ENCODE measurements around the gene KIAA0040. TPM values are rescaled to one million over a fixed set of nuclear protein-coding genes. Genes with fewer than 3 reads are reported as not detected.

The KIAA0040 gene
- total RNA-seq (10 to 100 TPM; 33.0 to 60.0 (median 50.5) TPM), total RNA-seq (25.9 to 105 (median 46.6) reads per million in 29 experiments)
- 62.6 TPM for total RNA-seq (2013)

DNA sequence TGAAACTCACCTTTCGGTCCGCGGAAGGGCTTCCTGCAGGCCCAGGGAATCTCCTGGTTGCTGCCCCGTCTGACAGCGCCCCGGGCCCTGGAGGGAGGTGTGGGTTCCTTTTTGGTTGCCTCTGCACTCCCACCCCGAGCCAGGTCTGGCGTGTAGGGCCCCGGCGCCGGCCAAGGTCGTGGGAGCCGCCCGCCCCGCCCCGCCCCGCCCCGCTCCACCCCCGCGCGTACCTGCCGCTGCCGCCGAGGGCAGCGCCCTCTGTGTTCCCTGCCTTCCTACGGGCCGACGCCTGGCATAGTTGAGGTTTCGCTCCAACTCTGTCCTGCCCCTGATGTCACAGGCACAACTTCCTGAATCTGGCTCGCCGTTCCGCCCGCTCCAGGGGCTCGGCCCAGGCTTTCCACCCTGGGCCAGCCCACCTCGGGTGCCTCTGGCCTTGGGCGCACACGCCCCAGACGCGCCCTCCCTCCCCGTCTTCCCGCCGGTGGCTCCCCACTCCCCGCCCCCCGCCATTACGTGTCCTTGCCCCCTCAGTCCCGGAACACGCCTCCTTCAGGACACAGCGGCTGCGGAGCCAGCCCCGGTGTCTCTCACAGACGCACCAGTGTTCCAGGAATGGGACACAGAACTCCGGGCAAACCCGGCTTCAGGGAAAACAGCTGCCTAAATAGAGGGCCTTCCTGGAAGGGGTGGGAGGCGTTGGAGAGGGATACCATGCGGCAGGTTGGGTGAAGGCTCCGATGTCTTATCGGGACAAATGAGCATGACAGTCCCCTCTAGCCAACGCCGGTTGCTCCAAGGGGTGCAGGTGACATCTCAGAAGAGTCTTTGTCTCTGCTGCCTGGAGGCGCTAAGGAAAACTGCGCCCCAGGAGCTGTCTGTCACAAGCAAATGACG is at the start of gene KIAA0040:
Gene KIAA0040, minus strand, starts transcription at position 147 of the 897 bp plus-strand sequence. CDS start 31,763 bp downstream, outside the sequence.
- H3K4me3 Mint-ChIP-seq = peak within 1 kb of the TSS; percentile 86 to 98 (median 96)
- no peaks in the 10 kb centered on the region for H3K9me3 ChIP-seq
- peak within 1 kb of the TSS; percentile 61 for H3K27ac ChIP-seq (ENCODE audit: low read length)
- no peaks in the 10 kb centered on the region for H3K27me3 Mint-ChIP-seq
- no peaks in the 10 kb centered on the region for H3K9me3 Mint-ChIP-seq
- ChIA-PET CTCF (interaction anchor here (0.6 to 2.2 kb wide), 9 partner anchors 10 to 194 kb away, joined by 3 to 19 read pairs (median 4); no protein-coding TSS in a partner anchor), POLR2A (interaction anchor here in 1 of 2 donors (0.9 to 1.2 kb wide), 2 partner anchors 16 to 17 kb away, joined by 3 to 4 read pairs; no protein-coding TSS in a partner anchor)
- WGBS (ENCODE audit: insufficient coverage) = 11% methylated on average over 51 of the region's 62 CpGs
- peak within 1 kb of the TSS; percentile 88 to 95 for H3K27ac Mint-ChIP-seq
- peaks cover 34 to 47% of the 10 kb centered on the region in 2 experiments for H3K4me1 ChIP-seq (ENCODE audit: control insufficient read depth in 1 of 2, extremely low read depth in 1 of 2, insufficient read depth in 2 of 2, low read length in 2 of 2)
- ATAC-seq (replicated peaks in 1 of 4) = peak; percentile 61 to 71 (median 66)
- H3K36me3 ChIP-seq (ENCODE audit: control insufficient read depth in 2 of 2, extremely low read depth in 1 of 2, insufficient read depth in 1 of 2, low read length in 1 of 2) = peaks cover 0 to 6% of the 10 kb centered on the region in 2 donors
- DNase-seq = peak in 32 of 35 experiments; percentile 8 to 74 (median 34)
- peaks cover 51 to 66% (median 56%) of the 10 kb centered on the region in 3 donors for H3K4me1 Mint-ChIP-seq
- no peaks in the 10 kb centered on the region for H3K27me3 ChIP-seq (replicated peaks in 1 of 2; ENCODE audit: control insufficient read depth in 2 of 2, extremely low read depth in 1 of 2, insufficient read depth in 2 of 2, low read length in 1 of 2)
- H3K4me3 ChIP-seq (ENCODE audit: control insufficient read depth in 1 of 2, extremely low read depth in 1 of 2, low read length in 1 of 2) = peak within 1 kb of the TSS; percentile 63 to 97
- peaks cover 17% of the 10 kb centered on the region for H3K36me3 Mint-ChIP-seq

DNA sequence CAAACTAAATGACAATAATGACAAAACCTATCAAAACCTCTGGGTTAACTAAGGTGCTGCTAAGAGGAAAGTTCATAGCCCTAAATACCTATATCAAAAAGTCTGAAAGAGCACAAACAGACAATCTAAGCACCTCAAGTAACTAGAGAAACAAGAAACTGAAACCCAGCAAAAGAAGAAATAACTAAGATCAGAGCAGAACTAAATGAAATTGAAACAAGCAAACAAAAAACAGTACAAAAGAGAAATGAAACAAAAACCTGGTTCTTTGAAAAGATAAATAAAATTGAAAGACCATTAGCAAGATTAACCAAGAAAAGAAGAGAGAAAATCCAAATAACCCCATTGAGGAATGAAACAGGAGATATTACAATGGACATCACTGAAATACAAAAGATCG is 44.8 kb upstream of the KIAA0040 start:
- CTCF ChIA-PET = no interaction called here
- Mint-ChIP-seq H3K4me1 (peaks cover 22 to 38% (median 36%) of the 10 kb centered on the region in 3 donors), H3K9me3 (peaks cover 0 to 9% (median 3%) of the 10 kb centered on the region in 3 donors), H3K36me3 (peaks cover 4% of the 10 kb centered on the region), H3K27ac (peak overlapping the region in 1 of 2 donors; percentile 11), H3K27me3 (no peaks in the 10 kb centered on the region), H3K4me3 (no peak overlapping the region)
- Histone ChIP-seq H3K4me1 (ENCODE audit: control insufficient read depth in 1 of 2, extremely low read depth in 1 of 2, insufficient read depth in 2 of 2, low read length in 2 of 2) (peaks cover 8 to 12% of the 10 kb centered on the region in 2 experiments), H3K4me3 (ENCODE audit: control insufficient read depth in 1 of 2, extremely low read depth in 1 of 2, low read length in 1 of 2) (no peak overlapping the region), H3K36me3 (ENCODE audit: control insufficient read depth in 2 of 2, extremely low read depth in 1 of 2, insufficient read depth in 1 of 2, low read length in 1 of 2) (no peaks in the 10 kb centered on the region), H3K27me3 (replicated peaks in 1 of 2; ENCODE audit: control insufficient read depth in 2 of 2, extremely low read depth in 1 of 2, insufficient read depth in 2 of 2, low read length in 1 of 2) (peaks cover 0 to 4% of the 10 kb centered on the region in 2 experiments), H3K27ac (ENCODE audit: low read length) (no peak overlapping the region), H3K9me3 (no peaks in the 10 kb centered on the region)
- POLR2A ChIA-PET = no interaction called here
- WGBS (ENCODE audit: insufficient coverage) = no CpG with 5 or more reads among the region's 1 CpG
- ATAC-seq (replicated peaks in 1 of 4) (no peak), DNase-seq (no peak)

DNA sequence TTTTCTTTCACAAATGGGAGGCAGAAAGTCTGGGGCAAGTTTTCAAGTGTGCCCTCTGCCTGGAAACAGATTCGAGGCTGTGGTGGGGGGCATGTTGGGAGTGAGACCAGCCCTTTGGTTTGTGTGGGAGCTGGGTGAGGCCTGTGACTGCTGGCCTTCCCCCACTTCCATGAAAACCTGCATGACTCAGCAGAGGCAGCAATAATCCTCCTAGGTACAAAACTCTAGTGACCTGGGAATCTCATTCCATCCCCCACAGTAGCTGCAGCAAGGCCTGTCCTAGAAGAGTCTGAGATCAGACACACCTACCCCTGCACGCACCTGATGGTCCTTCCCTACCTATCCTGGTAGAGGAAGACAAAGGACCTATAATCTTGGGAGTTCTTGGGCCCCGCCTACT is 42.1 kb upstream of the KIAA0040 start:
- no peak for DNase-seq
- Histone ChIP-seq H3K9me3 (no peaks in the 10 kb centered on the region), H3K4me3 (ENCODE audit: control insufficient read depth in 1 of 2, extremely low read depth in 1 of 2, low read length in 1 of 2) (no peak overlapping the region), H3K4me1 (ENCODE audit: control insufficient read depth in 1 of 2, extremely low read depth in 1 of 2, insufficient read depth in 2 of 2, low read length in 2 of 2) (peaks cover 8 to 12% of the 10 kb centered on the region in 2 experiments), H3K27me3 (replicated peaks in 1 of 2; ENCODE audit: control insufficient read depth in 2 of 2, extremely low read depth in 1 of 2, insufficient read depth in 2 of 2, low read length in 1 of 2) (peaks cover 0 to 4% of the 10 kb centered on the region in 2 experiments), H3K36me3 (ENCODE audit: control insufficient read depth in 2 of 2, extremely low read depth in 1 of 2, insufficient read depth in 1 of 2, low read length in 1 of 2) (no peaks in the 10 kb centered on the region), H3K27ac (ENCODE audit: low read length) (no peak overlapping the region)
- H3K4me3 Mint-ChIP-seq = peak overlapping the region in 1 of 3 donors; percentile 39
- no CpG with 5 or more reads among the region's 3 CpGs for WGBS (ENCODE audit: insufficient coverage)
- ChIA-PET CTCF (no interaction called here), POLR2A (no interaction called here)
- H3K9me3 Mint-ChIP-seq = peaks cover 0 to 3% (median 0%) of the 10 kb centered on the region in 3 donors
- peaks cover 22 to 38% (median 38%) of the 10 kb centered on the region in 3 donors for H3K4me1 Mint-ChIP-seq
- H3K27ac Mint-ChIP-seq = no peak overlapping the region
- no peak for ATAC-seq (replicated peaks in 1 of 4)
- no peaks in the 10 kb centered on the region for H3K36me3 Mint-ChIP-seq
- H3K27me3 Mint-ChIP-seq = no peaks in the 10 kb centered on the region

DNA sequence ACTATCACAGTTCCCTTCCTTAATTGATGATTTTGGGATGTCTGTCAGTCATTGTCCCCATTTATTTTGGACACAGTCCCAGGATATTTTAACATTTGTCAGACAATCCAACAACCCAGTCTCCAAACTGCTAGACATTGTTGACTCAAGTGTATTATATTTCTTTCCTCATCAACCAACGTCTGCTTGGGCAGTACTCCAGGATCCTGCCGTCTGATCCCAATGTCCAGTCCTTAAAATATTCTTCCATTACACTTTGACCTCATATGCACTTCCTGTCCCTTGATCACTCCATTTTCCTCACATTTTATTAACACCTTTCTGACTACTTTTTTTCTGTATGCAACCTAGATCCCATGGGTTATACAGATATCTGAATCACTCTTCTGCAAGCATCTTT is 39.8 kb upstream of the KIAA0040 start:
- Histone ChIP-seq H3K36me3 (ENCODE audit: control insufficient read depth in 2 of 2, extremely low read depth in 1 of 2, insufficient read depth in 1 of 2, low read length in 1 of 2) (no peaks in the 10 kb centered on the region), H3K27ac (ENCODE audit: low read length) (no peak overlapping the region), H3K27me3 (replicated peaks in 1 of 2; ENCODE audit: control insufficient read depth in 2 of 2, extremely low read depth in 1 of 2, insufficient read depth in 2 of 2, low read length in 1 of 2) (peaks cover 0 to 4% of the 10 kb centered on the region in 2 experiments), H3K4me3 (ENCODE audit: control insufficient read depth in 1 of 2, extremely low read depth in 1 of 2, low read length in 1 of 2) (no peak overlapping the region), H3K9me3 (no peaks in the 10 kb centered on the region), H3K4me1 (ENCODE audit: control insufficient read depth in 1 of 2, extremely low read depth in 1 of 2, insufficient read depth in 2 of 2, low read length in 2 of 2) (peaks cover 8 to 12% of the 10 kb centered on the region in 2 experiments)
- Mint-ChIP-seq H3K4me3 (no peak overlapping the region), H3K27me3 (no peaks in the 10 kb centered on the region), H3K27ac (no peak overlapping the region), H3K9me3 (no peaks in the 10 kb centered on the region), H3K36me3 (no peaks in the 10 kb centered on the region), H3K4me1 (peaks cover 19 to 35% (median 35%) of the 10 kb centered on the region in 3 donors)
- DNase-seq (no peak), ATAC-seq (replicated peaks in 1 of 4) (no peak)
- ChIA-PET POLR2A (no interaction called here), CTCF (no interaction called here)
- 88% methylated on average over 2 of the region's 2 CpGs for WGBS (ENCODE audit: insufficient coverage)

DNA sequence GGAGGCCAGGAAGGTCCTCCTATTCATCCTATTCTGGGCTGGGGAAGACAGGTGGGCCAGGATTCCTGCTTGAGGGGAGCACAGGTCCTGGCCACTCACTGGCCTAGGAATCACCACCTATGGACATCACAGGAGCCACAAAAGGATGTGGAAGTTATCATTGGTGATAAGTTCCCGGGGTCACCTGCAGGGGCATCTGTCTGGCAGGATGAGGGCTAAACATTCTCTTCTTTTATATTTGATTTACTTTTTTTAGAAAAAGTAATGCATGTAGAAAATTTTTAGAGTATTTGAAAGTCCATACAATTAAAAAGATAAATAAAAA is 33.2 kb upstream of the KIAA0040 start:
- ATAC-seq (replicated peaks in 1 of 4) (no peak), DNase-seq (no peak)
- ChIA-PET CTCF (no interaction called here), POLR2A (no interaction called here)
- Histone ChIP-seq H3K27ac (ENCODE audit: low read length) (no peak overlapping the region), H3K27me3 (replicated peaks in 1 of 2; ENCODE audit: control insufficient read depth in 2 of 2, extremely low read depth in 1 of 2, insufficient read depth in 2 of 2, low read length in 1 of 2) (no peaks in the 10 kb centered on the region), H3K4me1 (ENCODE audit: control insufficient read depth in 1 of 2, extremely low read depth in 1 of 2, insufficient read depth in 2 of 2, low read length in 2 of 2) (no peaks in the 10 kb centered on the region), H3K4me3 (ENCODE audit: control insufficient read depth in 1 of 2, extremely low read depth in 1 of 2, low read length in 1 of 2) (no peak overlapping the region), H3K36me3 (ENCODE audit: control insufficient read depth in 2 of 2, extremely low read depth in 1 of 2, insufficient read depth in 1 of 2, low read length in 1 of 2) (no peaks in the 10 kb centered on the region), H3K9me3 (no peaks in the 10 kb centered on the region)
- peaks cover 0 to 7% (median 0%) of the 10 kb centered on the region in 3 donors for H3K4me1 Mint-ChIP-seq
- no peaks in the 10 kb centered on the region for H3K9me3 Mint-ChIP-seq
- no peak overlapping the region for H3K4me3 Mint-ChIP-seq
- WGBS (ENCODE audit: insufficient coverage) = no CpG with 5 or more reads among the region's 1 CpG
- peak overlapping the region in 1 of 2 donors; percentile 47 for H3K27ac Mint-ChIP-seq
- H3K36me3 Mint-ChIP-seq = no peaks in the 10 kb centered on the region
- H3K27me3 Mint-ChIP-seq = no peaks in the 10 kb centered on the region

DNA sequence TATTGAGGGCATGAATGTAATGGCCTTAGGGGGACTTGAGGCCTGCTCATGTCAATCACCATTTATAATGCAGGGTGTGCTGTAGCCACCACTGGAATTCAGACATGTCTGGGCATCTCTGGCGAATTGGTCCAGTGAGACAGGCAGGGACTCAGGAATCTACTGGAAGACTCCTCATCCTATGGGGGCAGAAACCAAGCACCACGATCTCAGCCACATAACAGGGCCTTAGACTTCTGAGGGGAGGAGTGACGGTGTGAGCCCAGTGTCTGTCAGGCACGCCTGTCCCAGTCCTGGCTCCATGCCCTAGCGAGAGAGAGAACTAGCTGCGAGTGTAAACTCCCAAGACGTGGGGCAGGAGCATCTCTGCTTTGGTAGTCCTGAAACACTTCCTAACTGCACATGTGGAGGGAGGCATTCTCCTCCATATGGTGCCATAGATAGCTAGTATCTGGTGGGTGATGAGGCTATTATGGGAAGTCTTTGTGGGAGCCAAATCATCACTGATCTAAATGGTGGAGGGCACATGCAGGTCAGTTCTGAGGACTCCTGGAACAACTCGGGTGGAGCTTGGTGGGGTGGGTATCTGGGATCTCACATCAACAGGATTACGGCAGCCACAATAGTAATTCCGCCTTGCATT is 29.8 kb upstream of the KIAA0040 start:
- DNase-seq (no peak), ATAC-seq (replicated peaks in 1 of 4) (no peak)
- no peaks in the 10 kb centered on the region for H3K36me3 ChIP-seq (ENCODE audit: control insufficient read depth in 2 of 2, extremely low read depth in 1 of 2, insufficient read depth in 1 of 2, low read length in 1 of 2)
- Mint-ChIP-seq H3K4me3 (no peak overlapping the region), H3K36me3 (no peaks in the 10 kb centered on the region), H3K27me3 (no peaks in the 10 kb centered on the region), H3K9me3 (no peaks in the 10 kb centered on the region), H3K27ac (no peak overlapping the region), H3K4me1 (peaks cover 8 to 20% (median 19%) of the 10 kb centered on the region in 3 donors)
- H3K9me3 ChIP-seq = no peaks in the 10 kb centered on the region
- WGBS (ENCODE audit: insufficient coverage) = 80% methylated on average over 1 of the region's 10 CpGs
- no peaks in the 10 kb centered on the region for H3K27me3 ChIP-seq (replicated peaks in 1 of 2; ENCODE audit: control insufficient read depth in 2 of 2, extremely low read depth in 1 of 2, insufficient read depth in 2 of 2, low read length in 1 of 2)
- H3K4me1 ChIP-seq (ENCODE audit: control insufficient read depth in 1 of 2, extremely low read depth in 1 of 2, insufficient read depth in 2 of 2, low read length in 2 of 2) = no peaks in the 10 kb centered on the region
- no peak overlapping the region for H3K4me3 ChIP-seq (ENCODE audit: control insufficient read depth in 1 of 2, extremely low read depth in 1 of 2, low read length in 1 of 2)
- H3K27ac ChIP-seq (ENCODE audit: low read length) = no peak overlapping the region
- POLR2A ChIA-PET = no interaction called here
- CTCF ChIA-PET = interaction anchor here in 1 of 2 donors (0.6 kb wide), 2 partner anchors 71 to 193 kb away, joined by 3 to 4 read pairs; no protein-coding TSS in a partner anchor
